Loucy (cell line): ENCODE data around the gene PIM3.

ENCODE experiments used
- CTCF ChIP-seq: fragments of 200-600 bp; sonication (generic); conservative IDR thresholded peaks from 2 replicates; pipeline ENCODE4 v1.5.1; 2014; ENCODE audit warnings: mild to moderate bottlenecking, antibody characterized with exemption, low read length
- EZH2phosphoT487 ChIP-seq: fragments of 200-600 bp; IDR thresholded peaks from 2 replicates; pipeline ENCODE4 v1.6.1; 2018; ENCODE audit warnings: antibody characterized with exemption, mild to moderate bottlenecking, moderate library complexity, borderline replicate concordance

DNA sequence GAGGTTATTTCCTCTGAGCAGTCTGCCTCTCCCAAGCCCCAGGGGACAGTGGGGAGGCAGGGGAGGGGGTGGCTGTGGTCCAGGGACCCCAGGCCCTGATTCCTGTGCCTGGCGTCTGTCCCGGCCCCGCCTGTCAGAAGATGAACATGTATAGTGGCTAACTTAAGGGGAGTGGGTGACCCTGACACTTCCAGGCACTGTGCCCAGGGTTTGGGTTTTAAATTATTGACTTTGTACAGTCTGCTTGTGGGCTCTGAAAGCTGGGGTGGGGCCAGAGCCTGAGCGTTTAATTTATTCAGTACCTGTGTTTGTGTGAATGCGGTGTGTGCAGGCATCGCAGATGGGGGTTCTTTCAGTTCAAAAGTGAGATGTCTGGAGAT, 3.1 kb downstream of the PIM3 start:
- TF ChIP-seq CTCF (no peak), EZH2phosphoT487 (no peak)
